ENCODE data around the gene GDPD1.

DNA sequence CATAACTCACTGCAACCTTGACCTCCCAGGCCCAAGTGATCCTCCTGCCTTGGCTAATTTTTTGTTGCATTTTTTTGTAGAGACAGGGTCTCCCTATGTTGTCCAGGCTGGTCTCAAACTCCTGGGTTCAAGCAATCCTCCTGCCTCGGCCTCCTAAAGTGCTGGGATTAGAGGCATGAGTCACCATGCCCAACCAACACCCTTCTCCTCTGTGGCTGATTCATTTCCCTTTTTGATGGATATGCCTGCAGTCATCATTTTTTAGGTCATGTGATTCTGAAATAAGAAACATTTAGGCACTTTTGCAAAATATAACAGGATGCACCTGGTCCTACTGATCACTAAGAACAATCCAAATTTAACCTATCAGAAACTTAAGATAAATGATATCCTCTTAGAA lies 67.1 kb downstream of the GDPD1 start:
- TF ChIP-seq, protein P1, sequence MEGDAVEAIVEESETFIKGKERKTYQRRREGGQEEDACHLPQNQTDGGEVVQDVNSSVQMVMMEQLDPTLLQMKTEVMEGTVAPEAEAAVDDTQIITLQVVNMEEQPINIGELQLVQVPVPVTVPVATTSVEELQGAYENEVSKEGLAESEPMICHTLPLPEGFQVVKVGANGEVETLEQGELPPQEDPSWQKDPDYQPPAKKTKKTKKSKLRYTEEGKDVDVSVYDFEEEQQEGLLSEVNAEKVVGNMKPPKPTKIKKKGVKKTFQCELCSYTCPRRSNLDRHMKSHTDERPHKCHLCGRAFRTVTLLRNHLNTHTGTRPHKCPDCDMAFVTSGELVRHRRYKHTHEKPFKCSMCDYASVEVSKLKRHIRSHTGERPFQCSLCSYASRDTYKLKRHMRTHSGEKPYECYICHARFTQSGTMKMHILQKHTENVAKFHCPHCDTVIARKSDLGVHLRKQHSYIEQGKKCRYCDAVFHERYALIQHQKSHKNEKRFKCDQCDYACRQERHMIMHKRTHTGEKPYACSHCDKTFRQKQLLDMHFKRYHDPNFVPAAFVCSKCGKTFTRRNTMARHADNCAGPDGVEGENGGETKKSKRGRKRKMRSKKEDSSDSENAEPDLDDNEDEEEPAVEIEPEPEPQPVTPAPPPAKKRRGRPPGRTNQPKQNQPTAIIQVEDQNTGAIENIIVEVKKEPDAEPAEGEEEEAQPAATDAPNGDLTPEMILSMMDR (IDR thresholded peaks at IDR 0.05), result no peak
- no peak for TF ChIP-seq EZH2 (IDR thresholded peaks at IDR 0.05; ENCODE audit: borderline replicate concordance, insufficient read depth, low read depth, low read length, poor library complexity, severe bottlenecking)

All from B cell (primary cell).